WTC11 (cell line): ENCODE data around the gene AKT2. TPM values are rescaled to one million over a fixed set of nuclear protein-coding genes. Genes with fewer than 3 reads are reported as not detected.

Experiments used
- AFF4 ChIP-seq: sonication (generic); formaldehyde crosslinking; IDR thresholded peaks from 2 replicates; pipeline ENCODE4 v1.8.1; 2023; ENCODE audit warnings: mild to moderate bottlenecking, missing genetic modification reagents, borderline replicate concordance
- ATF1 ChIP-seq: sonication (generic); formaldehyde crosslinking; IDR thresholded peaks from 2 replicates; pipeline ENCODE4 v1.8.1; 2023; ENCODE audit warnings: mild to moderate bottlenecking, moderate library complexity, missing genetic modification reagents
- CBFB ChIP-seq: sonication (generic); formaldehyde crosslinking; IDR thresholded peaks from 2 replicates; pipeline ENCODE4 v1.8.1; 2022; ENCODE audit warnings: mild to moderate bottlenecking, low read depth, missing genetic modification reagents
- EMX1 ChIP-seq: fragments of 250-450 bp; sonication (Bioruptor Pico); IDR thresholded peaks from 2 replicates; pipeline ENCODE4 v1.8.0; 2021; ENCODE audit warnings: mild to moderate bottlenecking
- FOXK1 ChIP-seq: sonication (generic); formaldehyde crosslinking; IDR thresholded peaks from 2 replicates; pipeline ENCODE4 v1.8.0; 2022; ENCODE audit warnings: mild to moderate bottlenecking, moderate library complexity, missing genetic modification reagents
- FOXP1 ChIP-seq: sonication (generic); formaldehyde crosslinking; IDR thresholded peaks from 2 replicates; pipeline ENCODE4 v1.8.0; 2022; ENCODE audit warnings: missing genetic modification reagents, mild to moderate bottlenecking, moderate library complexity, borderline replicate concordance
- IRF1 ChIP-seq: sonication (generic); formaldehyde crosslinking; IDR thresholded peaks from 2 replicates; pipeline ENCODE4 v1.8.0; 2023; ENCODE audit warnings: missing genetic modification reagents
- JAZF1 ChIP-seq: fragments of 250-450 bp; sonication (Bioruptor Pico); IDR thresholded peaks from 2 replicates; pipeline ENCODE4 v1.9.0; 2021; ENCODE audit warnings: moderate library complexity, mild to moderate bottlenecking, inconsistent platforms
- JUN ChIP-seq: sonication (generic); formaldehyde crosslinking; IDR thresholded peaks from 2 replicates; pipeline ENCODE4 v1.8.0; 2023; ENCODE audit warnings: mild to moderate bottlenecking, missing genetic modification reagents
- OVOL2 ChIP-seq: fragments of 250-450 bp; sonication (Bioruptor Pico); IDR thresholded peaks from 2 replicates; pipeline ENCODE4 v1.9.0; 2021; ENCODE audit warnings: mild to moderate bottlenecking, borderline replicate concordance
- SP1 ChIP-seq: sonication (generic); formaldehyde crosslinking; conservative IDR thresholded peaks from 2 replicates; pipeline ENCODE4 v1.8.1; 2022; ENCODE audit warnings: missing genetic modification reagents
- TEAD4 ChIP-seq: sonication (generic); formaldehyde crosslinking; IDR thresholded peaks from 2 replicates; pipeline ENCODE4 v1.8.0; 2022; ENCODE audit warnings: mild to moderate bottlenecking, missing genetic modification reagents
- ZMAT4 ChIP-seq: fragments of 250-450 bp; sonication (Bioruptor Pico); IDR thresholded peaks from 2 replicates; pipeline ENCODE4 v1.9.0; 2021; ENCODE audit warnings: mild to moderate bottlenecking
- ZNF138 ChIP-seq: sonication (generic); formaldehyde crosslinking; conservative IDR thresholded peaks from 2 replicates; pipeline ENCODE4 v1.8.1; 2022; ENCODE audit warnings: mild to moderate bottlenecking, moderate library complexity, missing genetic modification reagents
- ZNF317 ChIP-seq: sonication (generic); formaldehyde crosslinking; IDR thresholded peaks from 2 replicates; pipeline ENCODE4 v1.8.1; 2023; ENCODE audit warnings: low read depth, mild to moderate bottlenecking, moderate library complexity, missing genetic modification reagents, borderline replicate concordance
- ZNF396 ChIP-seq: fragments of 250-450 bp; sonication (Bioruptor Pico); IDR thresholded peaks from 2 replicates; pipeline ENCODE4 v1.8.0; 2021; ENCODE audit warnings: mild to moderate bottlenecking, moderate library complexity, borderline replicate concordance
- ZNF671 ChIP-seq: fragments of 250-450 bp; sonication (Bioruptor Pico); IDR thresholded peaks from 2 replicates; pipeline ENCODE4 v1.8.0; 2021; ENCODE audit warnings: mild to moderate bottlenecking
- ZSCAN18 ChIP-seq: fragments of 250-450 bp; sonication (Bioruptor Pico); IDR thresholded peaks from 2 replicates; pipeline ENCODE4 v2.1.2; 2022; ENCODE audit warnings: mild to moderate bottlenecking, moderate library complexity
- total RNA-seq: library from RNA; stranded (reverse); gene quantifications from 3 replicates; pipeline ENCODE4 v1.2.3, GENCODE V29; 2021
- TF ChIP-seq, protein P1 (sequence below): sonication (generic); formaldehyde crosslinking; IDR thresholded peaks from 2 replicates; pipeline ENCODE4 v1.8.0; 2023; ENCODE audit warnings: mild to moderate bottlenecking, missing genetic modification reagents
- TF ChIP-seq, protein P2 (sequence below): fragments of 250-450 bp; sonication (Bioruptor Pico); IDR thresholded peaks from 2 replicates; pipeline ENCODE4 v1.9.0; 2021; ENCODE audit warnings: moderate library complexity, mild to moderate bottlenecking, inconsistent platforms, borderline replicate concordance
- TF ChIP-seq, protein P3 (sequence below): sonication (generic); formaldehyde crosslinking; IDR thresholded peaks from 2 replicates; pipeline ENCODE4 v1.8.1; 2022; ENCODE audit warnings: low read depth, mild to moderate bottlenecking, moderate library complexity, missing genetic modification reagents, borderline replicate concordance
- TF ChIP-seq, protein P4 (sequence below): sonication (generic); formaldehyde crosslinking; IDR thresholded peaks from 2 replicates; pipeline ENCODE4 v1.8.0; 2022; ENCODE audit warnings: missing genetic modification reagents
- TF ChIP-seq, protein P5 (sequence below): sonication (generic); formaldehyde crosslinking; conservative IDR thresholded peaks from 2 replicates; pipeline ENCODE4 v1.8.1; 2022; ENCODE audit warnings: mild to moderate bottlenecking, missing genetic modification reagents

AKT2 gene
- total RNA-seq, 1 experiment from 2014 or later = 156 TPM

DNA sequence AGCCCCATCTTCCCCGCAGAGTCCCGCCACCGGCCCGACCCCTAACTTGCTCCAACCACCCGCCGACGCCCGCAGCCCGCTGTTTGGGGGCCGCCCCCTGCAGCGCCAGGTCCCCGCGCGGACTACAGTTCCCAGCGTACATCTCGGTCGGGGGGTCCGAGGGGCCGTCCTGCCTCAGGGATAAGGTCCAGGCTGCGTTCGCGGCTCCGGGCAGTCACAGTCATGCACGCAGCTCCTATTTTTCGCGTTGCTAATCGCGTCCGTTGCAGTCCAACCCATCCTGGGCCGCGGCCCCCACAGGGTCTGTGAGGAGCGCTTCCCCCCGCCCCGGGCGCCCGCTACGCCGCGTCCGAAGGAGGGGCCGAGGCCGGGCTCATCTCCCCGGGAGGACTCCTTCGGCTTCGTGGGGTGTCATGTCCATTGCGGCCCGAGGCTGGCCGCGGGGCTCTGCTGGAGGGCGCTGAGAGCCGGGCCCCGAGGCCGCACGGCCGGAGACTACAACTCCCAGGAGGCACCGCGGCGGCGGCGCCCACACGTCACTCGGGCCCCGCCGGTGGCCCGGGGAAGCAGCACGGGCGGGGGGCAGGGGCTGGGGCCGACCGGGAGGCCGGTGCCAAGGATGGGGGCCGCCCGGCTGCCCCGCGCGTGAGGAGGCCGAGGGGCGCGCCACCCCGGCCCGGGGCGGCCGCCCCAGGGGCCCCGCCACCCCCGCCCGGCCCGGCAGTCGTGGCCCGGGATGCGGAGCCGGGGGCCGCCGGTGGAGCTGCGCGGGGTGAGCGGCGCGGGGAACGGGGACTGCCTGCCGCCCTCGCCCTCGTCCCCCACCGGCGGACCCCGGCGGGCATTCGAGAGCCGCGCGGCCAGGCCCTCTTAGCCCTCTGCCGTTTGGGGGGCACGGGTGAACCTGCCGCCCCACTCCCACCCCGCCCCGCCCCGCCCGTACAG lies 94.0 kb downstream of the AKT2 start, which contains the start of gene MAP3K10 (continued):
- no peak for TF ChIP-seq JUN (CRISPR knock-in tag)
- no peak for TF ChIP-seq FOXK1 (CRISPR knock-in tag)
- no peak for TF ChIP-seq ZNF317 (CRISPR knock-in tag)
- peak; percentile 66; the same call in 1 of the 2 replicates for TF ChIP-seq FOXP1 (CRISPR knock-in tag)
- TF ChIP-seq, protein P1, sequence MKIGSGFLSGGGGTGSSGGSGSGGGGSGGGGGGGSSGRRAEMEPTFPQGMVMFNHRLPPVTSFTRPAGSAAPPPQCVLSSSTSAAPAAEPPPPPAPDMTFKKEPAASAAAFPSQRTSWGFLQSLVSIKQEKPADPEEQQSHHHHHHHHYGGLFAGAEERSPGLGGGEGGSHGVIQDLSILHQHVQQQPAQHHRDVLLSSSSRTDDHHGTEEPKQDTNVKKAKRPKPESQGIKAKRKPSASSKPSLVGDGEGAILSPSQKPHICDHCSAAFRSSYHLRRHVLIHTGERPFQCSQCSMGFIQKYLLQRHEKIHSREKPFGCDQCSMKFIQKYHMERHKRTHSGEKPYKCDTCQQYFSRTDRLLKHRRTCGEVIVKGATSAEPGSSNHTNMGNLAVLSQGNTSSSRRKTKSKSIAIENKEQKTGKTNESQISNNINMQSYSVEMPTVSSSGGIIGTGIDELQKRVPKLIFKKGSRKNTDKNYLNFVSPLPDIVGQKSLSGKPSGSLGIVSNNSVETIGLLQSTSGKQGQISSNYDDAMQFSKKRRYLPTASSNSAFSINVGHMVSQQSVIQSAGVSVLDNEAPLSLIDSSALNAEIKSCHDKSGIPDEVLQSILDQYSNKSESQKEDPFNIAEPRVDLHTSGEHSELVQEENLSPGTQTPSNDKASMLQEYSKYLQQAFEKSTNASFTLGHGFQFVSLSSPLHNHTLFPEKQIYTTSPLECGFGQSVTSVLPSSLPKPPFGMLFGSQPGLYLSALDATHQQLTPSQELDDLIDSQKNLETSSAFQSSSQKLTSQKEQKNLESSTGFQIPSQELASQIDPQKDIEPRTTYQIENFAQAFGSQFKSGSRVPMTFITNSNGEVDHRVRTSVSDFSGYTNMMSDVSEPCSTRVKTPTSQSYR = no peak
- no peak for TF ChIP-seq ZNF396
- TF ChIP-seq ZNF671 (CRISPR knock-in tag) = no peak
- TF ChIP-seq, protein P2, sequence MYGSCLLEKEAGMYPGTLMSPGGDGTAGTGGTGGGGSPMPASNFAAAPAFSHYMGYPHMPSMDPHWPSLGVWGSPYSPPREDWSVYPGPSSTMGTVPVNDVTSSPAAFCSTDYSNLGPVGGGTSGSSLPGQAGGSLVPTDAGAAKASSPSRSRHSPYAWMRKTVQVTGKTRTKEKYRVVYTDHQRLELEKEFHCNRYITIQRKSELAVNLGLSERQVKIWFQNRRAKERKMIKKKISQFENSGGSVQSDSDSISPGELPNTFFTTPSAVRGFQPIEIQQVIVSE = no peak
- no peak for TF ChIP-seq EMX1 (CRISPR knock-in tag)
- TF ChIP-seq SP1 (CRISPR knock-in tag) = peak; percentile 49
- TF ChIP-seq CBFB (CRISPR knock-in tag) = no peak
- TF ChIP-seq ZSCAN18 (CRISPR knock-in tag) = no peak
- TF ChIP-seq OVOL2 (CRISPR knock-in tag) = no peak
- TF ChIP-seq IRF1 (CRISPR knock-in tag) = no peak
- TF ChIP-seq ZMAT4 = no peak
- no peak for TF ChIP-seq TEAD4 (CRISPR knock-in tag)
- TF ChIP-seq, protein P3, sequence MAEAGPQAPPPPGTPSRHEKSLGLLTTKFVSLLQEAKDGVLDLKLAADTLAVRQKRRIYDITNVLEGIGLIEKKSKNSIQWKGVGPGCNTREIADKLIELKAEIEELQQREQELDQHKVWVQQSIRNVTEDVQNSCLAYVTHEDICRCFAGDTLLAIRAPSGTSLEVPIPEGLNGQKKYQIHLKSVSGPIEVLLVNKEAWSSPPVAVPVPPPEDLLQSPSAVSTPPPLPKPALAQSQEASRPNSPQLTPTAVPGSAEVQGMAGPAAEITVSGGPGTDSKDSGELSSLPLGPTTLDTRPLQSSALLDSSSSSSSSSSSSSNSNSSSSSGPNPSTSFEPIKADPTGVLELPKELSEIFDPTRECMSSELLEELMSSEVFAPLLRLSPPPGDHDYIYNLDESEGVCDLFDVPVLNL (CRISPR knock-in tag) = no peak
- TF ChIP-seq AFF4 (CRISPR knock-in tag) = no peak
- no peak for TF ChIP-seq ZNF138 (CRISPR knock-in tag)
- TF ChIP-seq, protein P4, sequence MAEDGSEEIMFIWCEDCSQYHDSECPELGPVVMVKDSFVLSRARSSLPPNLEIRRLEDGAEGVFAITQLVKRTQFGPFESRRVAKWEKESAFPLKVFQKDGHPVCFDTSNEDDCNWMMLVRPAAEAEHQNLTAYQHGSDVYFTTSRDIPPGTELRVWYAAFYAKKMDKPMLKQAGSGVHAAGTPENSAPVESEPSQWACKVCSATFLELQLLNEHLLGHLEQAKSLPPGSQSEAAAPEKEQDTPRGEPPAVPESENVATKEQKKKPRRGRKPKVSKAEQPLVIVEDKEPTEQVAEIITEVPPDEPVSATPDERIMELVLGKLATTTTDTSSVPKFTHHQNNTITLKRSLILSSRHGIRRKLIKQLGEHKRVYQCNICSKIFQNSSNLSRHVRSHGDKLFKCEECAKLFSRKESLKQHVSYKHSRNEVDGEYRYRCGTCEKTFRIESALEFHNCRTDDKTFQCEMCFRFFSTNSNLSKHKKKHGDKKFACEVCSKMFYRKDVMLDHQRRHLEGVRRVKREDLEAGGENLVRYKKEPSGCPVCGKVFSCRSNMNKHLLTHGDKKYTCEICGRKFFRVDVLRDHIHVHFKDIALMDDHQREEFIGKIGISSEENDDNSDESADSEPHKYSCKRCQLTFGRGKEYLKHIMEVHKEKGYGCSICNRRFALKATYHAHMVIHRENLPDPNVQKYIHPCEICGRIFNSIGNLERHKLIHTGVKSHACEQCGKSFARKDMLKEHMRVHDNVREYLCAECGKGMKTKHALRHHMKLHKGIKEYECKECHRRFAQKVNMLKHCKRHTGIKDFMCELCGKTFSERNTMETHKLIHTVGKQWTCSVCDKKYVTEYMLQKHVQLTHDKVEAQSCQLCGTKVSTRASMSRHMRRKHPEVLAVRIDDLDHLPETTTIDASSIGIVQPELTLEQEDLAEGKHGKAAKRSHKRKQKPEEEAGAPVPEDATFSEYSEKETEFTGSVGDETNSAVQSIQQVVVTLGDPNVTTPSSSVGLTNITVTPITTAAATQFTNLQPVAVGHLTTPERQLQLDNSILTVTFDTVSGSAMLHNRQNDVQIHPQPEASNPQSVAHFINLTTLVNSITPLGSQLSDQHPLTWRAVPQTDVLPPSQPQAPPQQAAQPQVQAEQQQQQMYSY = no peak
- no peak for TF ChIP-seq ATF1
- TF ChIP-seq, protein P5, sequence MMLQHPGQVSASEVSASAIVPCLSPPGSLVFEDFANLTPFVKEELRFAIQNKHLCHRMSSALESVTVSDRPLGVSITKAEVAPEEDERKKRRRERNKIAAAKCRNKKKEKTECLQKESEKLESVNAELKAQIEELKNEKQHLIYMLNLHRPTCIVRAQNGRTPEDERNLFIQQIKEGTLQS (CRISPR knock-in tag) = no peak
- TF ChIP-seq JAZF1 (CRISPR knock-in tag) = no peak
